HG02588 (cell line): ENCODE measurements around the gene MSTN.
"Not testable (repeated sequence)": the region's sequence is repeated elsewhere in the genome, so short reads cannot be mapped to it uniquely, and the experiment has no call there.

Experiments used
- ATAC-seq: cut with Tn5 transposase; IDR thresholded peaks from one replicate; pipeline ENCODE4 v1.9.1; 2021; ENCODE audit warnings: mild to moderate bottlenecking, moderate library complexity; ENCODE audit not compliant: unreplicated experiment

The MSTN gene

GRCh38 chr2:190065839-190066238, 3.3 kb upstream of the MSTN start:
- no peak for ATAC-seq

- ATAC-seq: no peak
Observed at GRCh38 chr2:190063624-190064023, 1.1 kb upstream of the MSTN start.

- ATAC-seq: no peak
Observed at GRCh38 chr2:190062053-190062452, 476 bp downstream of the MSTN start.

- no peak for ATAC-seq
Observed at GRCh38 chr2:190060626-190061025, 1.9 kb downstream of the MSTN start.

GRCh38 chr2:190060019-190060418, 2.5 kb downstream of the MSTN start:
- no peak for ATAC-seq

- no peak for ATAC-seq
Observed at GRCh38 chr2:190053426-190053825, 9.1 kb downstream of the MSTN start.

GRCh38 chr2:190052307-190052706, 10.2 kb downstream of the MSTN start:
- no peak for ATAC-seq

GRCh38 chr2:190051223-190051622, 11.3 kb downstream of the MSTN start:
- no peak for ATAC-seq

GRCh38 chr2:190050001-190050400, 12.5 kb downstream of the MSTN start:
- no peak for ATAC-seq

GRCh38 chr2:190044866-190045265, 17.7 kb downstream of the MSTN start:
- no peak for ATAC-seq

GRCh38 chr2:190043441-190043840, 19.1 kb downstream of the MSTN start:
- no peak for ATAC-seq

- no peak for ATAC-seq
Observed at GRCh38 chr2:190036071-190036470, 26.5 kb downstream of the MSTN start.

GRCh38 chr2:190034417-190034816, 28.1 kb downstream of the MSTN start:
- ATAC-seq: not testable (repeated sequence)

GRCh38 chr2:190031969-190032618, 30.4 kb downstream of the MSTN start:
- no peak for ATAC-seq

- no peak for ATAC-seq
Observed at GRCh38 chr2:190023860-190024259, 38.7 kb downstream of the MSTN start.

- no peak for ATAC-seq
Observed at GRCh38 chr2:190020720-190021119, 41.8 kb downstream of the MSTN start.

GRCh38 chr2:190017837-190018236, 44.7 kb downstream of the MSTN start:
- ATAC-seq: no peak

- ATAC-seq: not testable (repeated sequence)
Observed at GRCh38 chr2:190015969-190016368, 46.6 kb downstream of the MSTN start.
